GM19025 (cell line): ENCODE data around the gene KIF6.

Source experiments
- ATAC-seq: cut with Tn5 transposase; IDR thresholded peaks from one replicate; pipeline ENCODE4 v1.9.1; 2021; ENCODE audit warnings: mild to moderate bottlenecking, low read depth, moderate library complexity; ENCODE audit not compliant: unreplicated experiment

Gene KIF6

DNA sequence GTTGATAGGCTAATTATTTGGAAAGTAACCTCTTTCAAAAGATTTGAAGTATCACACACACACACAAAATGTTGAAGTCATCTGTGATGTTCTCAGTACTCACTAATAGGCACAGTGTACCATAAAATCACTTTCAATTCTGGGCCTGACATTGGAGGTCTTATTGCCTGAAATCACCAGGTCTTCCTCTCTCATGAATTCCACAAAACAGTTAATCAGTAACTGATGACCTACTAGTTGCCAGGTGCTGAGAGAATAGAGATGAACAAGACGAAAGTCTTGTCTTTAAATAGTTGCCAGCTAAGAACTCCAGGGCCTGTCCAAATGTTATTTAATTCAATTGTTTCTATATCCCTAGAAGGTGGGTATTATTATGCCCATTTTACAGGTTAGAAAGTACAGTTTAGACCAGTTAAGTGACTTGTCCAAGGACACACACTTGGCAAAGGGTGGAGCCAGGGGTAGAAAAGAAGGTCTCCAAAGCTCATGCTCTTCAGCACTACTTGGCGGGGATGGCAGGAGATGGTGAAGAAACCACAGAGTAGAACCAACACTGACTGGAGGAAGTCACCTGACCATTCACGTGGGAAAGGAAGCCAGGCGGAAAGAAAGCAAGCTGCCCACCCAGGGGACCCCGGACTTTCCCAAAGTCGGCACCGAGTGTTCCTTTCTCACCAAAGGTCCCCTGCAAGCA, 116.4 kb downstream of the KIF6 start:
- ATAC-seq, result peak; percentile 78

DNA sequence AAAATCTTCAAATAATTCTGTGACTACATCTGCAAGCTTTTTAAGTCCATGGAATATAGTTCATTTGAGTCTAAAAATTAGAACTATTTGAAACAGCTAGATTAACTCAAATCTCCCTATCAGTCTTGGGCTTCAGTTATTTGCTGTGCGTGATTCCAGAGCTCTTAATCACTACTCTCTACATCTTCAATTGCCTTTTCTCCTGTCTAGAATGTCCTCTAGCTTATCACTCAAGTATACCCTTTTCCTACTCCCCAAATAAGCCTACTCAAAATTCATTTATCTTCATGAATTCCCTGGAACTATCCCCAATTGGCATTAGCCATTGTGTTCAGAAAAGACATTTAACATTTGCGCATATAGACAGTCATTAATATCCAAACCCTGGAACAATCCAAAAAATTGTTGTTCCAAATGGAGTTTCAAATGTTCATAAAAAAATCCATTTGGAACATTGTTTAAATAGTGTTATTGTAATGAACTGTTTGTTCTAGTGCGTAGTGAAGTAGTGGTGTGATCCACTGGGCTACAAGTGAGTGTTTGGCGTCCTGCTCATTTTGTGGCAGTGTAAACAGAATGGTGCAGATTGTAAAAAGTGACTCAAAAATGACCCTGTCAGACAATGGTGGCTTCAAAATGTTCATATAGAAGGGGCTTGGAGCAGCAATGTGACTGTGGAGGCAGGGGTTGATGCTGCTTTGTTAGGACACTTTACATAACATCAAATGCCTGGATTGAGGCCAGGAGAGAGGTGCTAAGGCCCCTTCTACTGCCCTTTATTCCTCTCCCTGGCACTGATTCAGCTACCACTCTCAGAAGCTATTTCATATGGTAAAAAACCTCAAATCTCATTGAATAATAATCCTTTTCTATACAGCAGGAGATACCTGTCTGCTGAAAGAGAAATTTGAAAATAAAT, 122.3 kb downstream of the KIF6 start:
- ATAC-seq, result no peak

DNA sequence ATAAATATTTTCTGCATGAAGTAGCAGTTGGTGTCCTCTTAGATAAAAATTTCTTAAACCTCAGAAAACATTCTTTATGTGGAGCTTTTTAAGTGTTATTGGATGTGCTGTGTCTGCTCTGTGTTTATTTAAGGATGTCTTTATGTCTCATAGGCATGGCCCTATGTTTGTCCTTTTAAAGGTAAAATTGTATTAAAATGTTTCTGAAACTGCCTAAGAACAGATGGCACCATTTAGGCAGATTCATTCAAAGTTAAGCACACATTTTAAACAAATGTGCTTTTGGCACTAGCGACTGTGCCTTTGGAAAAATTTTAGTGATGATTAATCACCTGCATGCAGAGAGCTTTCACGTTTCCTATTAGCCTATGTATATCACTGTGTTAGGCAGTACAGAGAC, 125.2 kb downstream of the KIF6 start:
- ATAC-seq, result no peak

DNA sequence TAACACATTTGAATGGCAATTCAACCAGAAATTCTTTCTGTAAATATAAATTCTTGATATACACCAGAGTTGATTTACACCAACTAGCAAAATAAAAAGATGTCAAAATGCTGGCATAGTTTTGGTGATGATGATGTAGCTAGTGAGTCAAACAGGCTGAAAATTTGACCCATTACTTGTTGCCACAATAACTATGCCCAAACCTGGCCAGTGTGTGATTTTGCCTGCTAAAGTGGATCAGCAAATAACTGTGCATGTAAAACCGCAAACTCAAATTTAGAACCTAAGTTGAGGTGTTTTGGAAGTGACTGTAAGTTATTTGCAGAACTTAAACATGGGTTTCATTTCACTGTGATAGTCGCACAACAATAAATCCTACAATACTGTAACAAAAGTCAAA, 125.9 kb downstream of the KIF6 start:
- no peak for ATAC-seq

DNA sequence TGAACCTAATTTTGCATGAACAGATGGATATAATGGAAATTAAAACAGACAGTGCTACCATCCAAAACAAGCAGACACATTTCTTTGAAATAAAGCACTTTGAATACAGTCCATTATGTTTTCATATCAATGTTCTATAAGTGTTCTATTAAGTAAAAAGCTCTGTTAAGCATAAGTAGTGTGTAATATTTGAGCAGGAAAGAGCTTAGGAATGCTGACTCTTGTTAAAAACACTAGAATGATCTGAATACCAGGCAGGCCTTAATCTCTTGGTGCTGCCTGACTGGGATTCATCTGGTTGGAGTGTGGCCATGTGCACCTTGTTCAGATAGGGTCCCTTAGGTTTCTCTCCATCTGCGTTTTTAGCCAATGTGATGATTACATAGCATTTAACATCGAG, 130.9 kb downstream of the KIF6 start:
- ATAC-seq, result no peak

DNA sequence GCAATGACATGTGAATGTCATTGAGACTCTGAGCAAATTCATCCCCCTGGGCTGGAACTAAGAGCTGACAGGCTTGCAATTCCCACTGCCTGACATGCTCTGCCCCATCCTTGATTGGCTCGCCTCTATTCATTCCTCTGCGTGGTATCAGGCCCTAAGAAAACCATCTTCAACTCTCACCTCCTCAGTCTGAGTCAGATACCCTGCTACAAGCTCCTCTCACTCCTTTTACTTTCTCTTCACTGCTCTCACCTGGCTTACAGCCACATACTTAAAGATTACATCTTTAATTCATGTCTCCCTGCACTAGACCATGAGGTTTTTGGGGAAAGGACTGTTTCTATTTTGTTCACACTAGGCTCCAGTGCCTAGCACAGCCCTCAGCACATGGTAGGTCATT, 131.6 kb downstream of the KIF6 start:
- ATAC-seq, result peak; percentile 51

DNA sequence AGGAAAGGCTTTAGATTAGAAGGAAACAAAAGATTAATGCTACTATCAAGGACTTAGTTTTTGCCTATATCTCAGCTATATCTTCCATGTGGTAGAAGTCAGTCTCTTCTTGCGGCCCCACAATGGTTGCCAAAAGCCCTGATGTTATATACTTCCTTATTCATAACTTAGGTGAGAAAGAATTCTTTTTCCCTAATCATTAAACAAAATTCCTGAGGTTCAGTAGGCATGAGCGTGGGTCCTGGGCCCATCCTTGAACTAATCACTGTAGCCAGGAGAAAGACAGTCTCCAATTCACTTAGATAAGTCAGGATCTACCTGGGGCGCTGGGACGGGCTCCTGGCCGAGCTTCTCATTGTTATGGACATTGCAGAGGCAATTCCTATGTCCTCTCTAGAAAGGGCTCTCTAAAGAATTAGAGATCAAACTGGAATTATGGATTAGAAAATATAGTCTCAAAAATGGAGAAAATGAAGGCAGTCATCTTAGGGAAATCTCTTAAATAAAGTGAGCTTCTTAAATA, 134.3 kb downstream of the KIF6 start:
- ATAC-seq, result no peak

DNA sequence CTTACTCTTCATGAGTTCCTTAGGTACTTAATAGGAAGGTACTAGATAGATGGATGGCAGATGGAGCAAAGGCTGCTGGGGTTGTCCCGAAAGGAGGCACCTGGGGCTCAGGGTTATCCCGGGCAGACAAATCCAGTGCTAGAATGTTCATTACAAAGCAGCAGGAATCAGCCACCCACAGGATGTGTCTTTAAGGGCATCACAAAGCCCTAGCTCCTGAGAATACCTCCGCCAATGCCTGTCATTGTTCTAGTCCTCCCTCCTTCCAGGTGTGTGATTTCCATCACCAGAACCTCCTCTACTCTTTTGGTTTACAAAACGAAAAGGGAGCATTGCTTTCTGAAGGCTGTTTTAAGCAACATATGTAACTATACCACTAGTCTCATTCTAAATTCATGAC, 138.1 kb downstream of the KIF6 start:
- no peak for ATAC-seq

DNA sequence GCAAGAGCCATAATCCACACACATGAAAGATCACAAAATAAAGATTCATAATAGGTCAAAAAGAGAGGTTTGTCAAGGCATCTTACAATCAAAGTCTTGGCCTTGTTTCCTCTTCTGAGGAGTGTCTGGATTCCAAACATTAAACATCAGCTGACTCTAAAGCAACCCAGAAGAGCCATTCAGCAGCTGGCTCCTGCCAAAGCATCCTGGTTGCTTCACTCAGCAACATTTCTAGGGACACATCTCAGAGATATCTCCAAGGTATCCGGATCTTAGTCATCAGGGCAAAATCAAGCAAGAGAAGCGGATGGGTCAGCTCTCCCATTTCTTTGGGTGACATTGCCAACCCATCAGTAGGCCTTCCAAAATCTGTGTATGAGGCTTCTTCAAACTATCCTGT, 139.6 kb downstream of the KIF6 start:
- no peak for ATAC-seq

DNA sequence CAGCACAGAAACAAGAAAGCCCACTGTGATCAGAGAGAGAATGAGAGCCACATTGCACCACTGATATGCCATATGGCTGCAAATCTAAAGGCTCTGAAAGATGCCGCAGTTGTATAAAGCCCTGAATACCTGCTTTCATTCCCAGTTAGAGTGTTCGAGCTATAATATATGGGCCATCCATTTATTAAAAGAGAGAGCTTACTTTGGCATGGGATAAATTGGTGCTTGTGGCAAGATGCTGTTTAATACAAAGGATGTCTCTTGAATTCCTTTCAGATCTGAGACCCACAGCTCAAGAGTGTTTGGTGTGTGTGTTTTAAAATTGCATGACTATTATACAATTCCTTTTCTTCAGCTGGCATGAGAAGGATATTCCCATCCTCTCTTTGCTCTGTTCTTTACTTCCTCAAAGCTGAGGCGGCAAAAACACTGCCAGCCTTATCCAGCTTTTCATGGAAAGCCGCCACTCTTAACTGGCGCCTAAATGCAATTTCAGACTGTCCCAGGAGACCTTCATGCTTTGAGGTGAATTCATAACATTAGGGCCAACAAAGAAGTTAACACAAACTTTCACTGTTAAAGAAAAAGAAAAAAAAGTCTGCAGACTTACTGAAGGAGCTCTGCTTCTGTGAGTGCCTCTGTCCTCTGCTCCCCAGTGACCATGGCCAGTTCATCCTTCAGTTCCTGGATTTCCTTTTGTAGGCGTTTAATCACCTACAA, 147.6 kb downstream of the KIF6 start:
- no peak for ATAC-seq

DNA sequence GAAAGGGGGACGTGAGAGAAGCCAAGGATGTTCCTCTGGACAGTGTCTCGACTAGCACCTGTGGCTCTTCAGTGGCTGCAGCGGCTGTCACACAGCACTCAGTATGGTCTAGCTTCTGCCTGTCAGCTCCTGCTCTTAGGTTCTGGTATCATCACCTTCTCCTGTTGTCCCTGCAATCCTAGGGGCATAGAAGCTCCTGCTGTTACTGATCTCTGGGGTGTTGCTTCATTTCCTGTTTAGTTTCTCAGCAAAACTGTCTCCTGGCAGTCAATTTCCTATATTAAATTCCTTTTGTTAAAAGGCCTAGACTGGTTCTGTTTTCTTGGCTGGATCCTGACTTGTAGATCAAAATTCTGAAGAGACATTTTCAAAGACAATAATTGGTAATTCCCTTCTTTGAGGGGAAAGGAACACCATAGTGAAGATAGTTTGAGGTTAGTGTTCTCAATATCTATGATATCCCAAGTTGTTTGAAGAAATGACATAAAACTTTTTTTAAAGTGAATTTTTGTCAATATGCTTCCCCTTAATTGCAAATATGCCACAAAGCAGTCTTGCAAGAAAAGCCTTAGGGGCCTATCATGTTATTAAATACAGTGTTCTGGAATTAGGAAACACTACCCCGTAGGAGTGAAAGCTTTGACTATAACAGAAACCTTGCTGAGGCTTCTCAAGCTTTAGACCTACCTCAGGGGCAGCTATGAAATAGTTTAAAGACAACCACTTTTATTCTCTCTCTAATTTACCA, 148.5 kb downstream of the KIF6 start:
- no peak for ATAC-seq

DNA sequence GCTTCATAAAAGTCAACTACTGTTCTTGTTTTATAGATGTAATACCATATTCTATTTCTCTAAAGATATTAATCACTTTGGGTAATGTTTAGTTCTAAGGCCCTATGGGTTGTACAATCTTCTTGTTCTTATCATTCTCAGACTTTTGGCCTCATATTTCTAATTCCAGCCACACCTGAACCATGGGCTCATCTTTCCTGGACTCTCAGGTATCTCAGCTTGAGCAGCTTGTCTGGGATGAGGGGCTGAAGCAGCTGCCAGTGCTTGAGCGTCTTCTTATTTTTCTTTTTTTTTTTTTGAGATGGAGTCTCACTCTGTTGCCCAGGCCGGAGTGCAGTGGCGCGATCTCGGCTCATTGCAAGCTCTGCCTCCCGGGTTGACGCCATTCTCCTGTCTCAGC, 150.2 kb downstream of the KIF6 start:
- ATAC-seq, result no peak

DNA sequence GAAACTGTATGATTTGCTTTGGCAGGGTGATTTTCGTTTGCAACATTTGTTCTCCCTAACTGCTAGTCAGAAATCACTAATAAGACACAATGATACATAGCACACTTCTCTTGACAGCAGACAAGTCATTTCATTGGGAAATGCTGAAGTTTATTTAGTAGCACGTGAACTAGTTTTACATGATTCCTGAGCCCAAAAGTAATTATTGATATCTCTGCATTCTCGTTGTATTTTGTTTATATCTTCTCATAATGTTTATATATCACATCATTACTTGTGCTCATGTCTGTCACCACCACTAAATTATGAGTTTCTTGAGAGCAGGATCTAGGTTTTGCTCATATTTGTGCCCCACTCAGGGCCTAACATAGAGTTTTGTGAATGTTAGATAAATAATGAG, 151.7 kb downstream of the KIF6 start:
- no peak for ATAC-seq

DNA sequence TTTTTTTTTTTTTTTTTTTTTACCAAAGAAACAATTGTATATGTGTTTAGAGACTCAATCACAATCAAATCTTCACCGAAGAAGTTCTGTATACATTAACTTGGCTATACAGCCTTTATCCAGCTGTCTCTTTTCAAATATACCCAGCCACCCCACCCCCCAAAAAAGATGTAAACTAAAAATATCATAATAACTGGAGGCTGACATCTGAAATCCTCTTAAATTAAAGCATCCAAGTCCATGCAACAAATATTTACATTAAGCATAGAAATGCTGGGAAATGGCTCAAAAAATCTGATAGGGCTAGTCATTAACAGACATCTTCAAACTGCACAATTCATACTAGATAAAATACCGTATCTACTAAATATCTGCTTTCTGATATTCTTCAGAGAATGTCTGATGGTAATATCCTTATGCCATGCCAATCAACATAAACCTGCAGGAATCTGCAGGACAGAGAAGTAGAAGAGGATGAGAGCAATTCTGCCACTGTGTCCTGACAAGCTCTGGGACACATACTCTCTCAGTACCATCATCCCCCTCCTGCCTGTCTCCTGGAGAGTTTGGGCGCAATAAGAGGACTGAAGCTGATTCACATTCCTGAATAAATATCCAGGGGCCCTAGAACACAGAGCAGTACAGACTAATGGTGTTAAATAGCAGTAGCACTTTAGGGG, 152.4 kb downstream of the KIF6 start:
- ATAC-seq, result no peak

DNA sequence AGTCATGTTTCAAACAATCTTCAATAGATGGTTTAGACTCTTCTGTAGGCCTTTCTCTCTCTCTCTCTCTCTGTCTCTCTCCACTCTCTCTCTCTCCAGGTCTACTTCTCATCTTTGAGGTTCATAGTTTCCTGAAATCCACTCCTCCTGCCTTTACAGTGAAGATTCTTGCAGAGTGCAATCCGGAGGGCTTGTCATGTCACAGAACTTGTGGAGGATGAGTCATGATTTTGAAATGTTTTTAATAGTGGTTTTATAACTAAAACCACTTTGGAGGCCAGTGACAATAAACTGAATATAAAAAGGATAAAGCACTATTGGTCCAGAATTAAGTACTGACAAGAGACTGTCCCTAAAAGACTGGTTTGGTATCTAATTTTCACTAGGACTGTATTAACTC, 156.3 kb downstream of the KIF6 start:
- ATAC-seq, result no peak

DNA sequence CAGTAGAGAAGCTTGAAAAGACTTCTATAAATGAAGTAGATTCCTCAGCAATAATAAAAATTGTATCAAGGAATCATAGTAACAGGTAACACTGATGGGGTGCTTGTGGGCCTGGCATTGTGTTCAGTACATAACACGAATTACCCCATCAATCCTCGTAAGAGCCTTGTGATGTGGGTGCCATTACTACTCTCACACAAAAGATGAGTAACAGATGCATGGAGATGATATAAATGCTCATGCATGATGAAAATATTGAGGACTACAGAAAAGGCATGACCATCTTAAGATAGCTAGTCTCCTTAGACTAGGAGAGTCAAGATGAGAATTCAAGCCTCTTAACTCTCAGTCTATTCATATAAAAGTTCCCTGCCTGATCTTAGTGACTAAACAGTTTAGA, 158.1 kb downstream of the KIF6 start:
- no peak for ATAC-seq

DNA sequence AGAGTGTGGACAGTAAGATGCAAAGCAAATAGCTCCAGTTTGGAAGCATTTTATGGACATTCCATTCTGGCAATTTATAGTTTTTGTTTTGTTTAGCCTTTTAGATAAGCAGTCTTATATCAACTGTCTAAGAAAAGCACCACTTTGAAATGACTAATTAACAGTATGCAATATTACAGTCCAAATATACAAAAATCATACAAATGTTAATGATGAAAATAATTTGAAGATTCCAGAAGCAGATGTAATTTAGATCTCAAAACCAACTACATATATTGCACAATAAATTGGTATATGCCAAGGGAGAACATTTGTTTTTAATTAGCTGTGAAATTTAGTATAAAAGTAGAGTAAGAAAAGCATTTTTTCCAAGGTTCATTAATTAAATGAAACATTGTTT, 158.8 kb downstream of the KIF6 start:
- ATAC-seq, result no peak

DNA sequence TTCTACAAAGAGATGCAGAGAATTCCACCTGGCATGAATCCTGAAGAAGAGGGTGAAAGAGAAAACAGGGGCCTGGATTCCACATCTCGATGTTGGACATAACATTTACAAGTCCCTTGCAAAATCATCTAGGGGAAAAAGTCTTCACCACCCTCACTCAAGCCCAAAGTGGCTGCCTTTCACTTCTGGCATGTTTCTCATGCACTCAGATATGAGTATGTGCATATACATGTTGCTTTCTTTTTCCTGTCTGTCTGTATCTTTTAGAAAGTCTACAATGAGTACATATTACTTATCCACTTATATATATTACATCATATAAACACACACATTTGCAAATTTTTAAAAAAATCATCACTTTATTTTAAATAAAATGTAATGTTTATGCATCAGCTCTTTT, 159.3 kb downstream of the KIF6 start:
- ATAC-seq, result no peak

DNA sequence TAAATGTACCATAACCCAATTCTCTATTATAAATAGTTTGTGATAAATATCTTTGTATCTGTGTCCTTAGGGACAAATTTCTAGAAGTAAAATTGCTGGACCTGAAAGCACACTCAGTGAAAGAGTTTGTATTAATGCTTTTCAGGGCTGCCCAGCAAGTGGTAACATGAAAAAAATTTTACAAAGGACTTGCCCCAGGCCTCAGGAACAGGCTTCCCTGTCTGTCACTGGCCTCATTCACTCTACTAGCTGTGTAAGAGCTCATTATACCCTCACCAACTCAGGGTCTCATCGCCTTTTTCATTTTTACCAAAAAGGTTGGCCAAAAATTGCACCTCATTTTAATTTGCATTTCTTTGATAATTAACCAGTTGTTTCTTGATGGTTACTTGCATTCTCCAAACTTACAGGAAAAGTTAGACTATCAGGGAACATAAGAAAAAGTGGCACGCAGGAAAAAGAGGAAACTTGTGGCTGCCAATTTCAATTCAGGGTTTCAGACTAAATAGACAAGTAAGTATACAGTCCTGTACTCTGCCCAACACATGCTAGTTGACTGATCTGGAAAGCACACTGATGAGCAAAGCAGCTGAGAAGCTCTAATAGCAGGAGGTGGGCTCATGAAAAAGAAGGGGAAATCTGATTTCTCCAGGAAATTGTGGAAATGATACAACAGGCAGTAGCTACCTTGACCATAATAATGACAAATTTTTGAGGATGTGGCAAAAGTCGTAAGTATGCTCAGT, 161.5 kb downstream of the KIF6 start:
- ATAC-seq, result no peak
